NB4 (cell line): ENCODE measurements around the gene DSTN.

ENCODE experiments used
- MYC ChIP-seq: IDR thresholded peaks from 2 replicates; pipeline ENCODE4 v1.6.1; 2011; ENCODE audit warnings: low read depth, low read length
- POLR2A ChIP-seq: IDR thresholded peaks from 2 replicates; pipeline ENCODE4 v1.6.1; 2011; ENCODE audit warnings: mild to moderate bottlenecking; ENCODE audit not compliant: insufficient read length; ENCODE audit errors: extremely low read depth
- TF ChIP-seq, protein P1 (sequence below): IDR thresholded peaks from one replicate; pipeline ENCODE4 v1.5.1; 2012; ENCODE audit warnings: low read depth, low read length

DNA sequence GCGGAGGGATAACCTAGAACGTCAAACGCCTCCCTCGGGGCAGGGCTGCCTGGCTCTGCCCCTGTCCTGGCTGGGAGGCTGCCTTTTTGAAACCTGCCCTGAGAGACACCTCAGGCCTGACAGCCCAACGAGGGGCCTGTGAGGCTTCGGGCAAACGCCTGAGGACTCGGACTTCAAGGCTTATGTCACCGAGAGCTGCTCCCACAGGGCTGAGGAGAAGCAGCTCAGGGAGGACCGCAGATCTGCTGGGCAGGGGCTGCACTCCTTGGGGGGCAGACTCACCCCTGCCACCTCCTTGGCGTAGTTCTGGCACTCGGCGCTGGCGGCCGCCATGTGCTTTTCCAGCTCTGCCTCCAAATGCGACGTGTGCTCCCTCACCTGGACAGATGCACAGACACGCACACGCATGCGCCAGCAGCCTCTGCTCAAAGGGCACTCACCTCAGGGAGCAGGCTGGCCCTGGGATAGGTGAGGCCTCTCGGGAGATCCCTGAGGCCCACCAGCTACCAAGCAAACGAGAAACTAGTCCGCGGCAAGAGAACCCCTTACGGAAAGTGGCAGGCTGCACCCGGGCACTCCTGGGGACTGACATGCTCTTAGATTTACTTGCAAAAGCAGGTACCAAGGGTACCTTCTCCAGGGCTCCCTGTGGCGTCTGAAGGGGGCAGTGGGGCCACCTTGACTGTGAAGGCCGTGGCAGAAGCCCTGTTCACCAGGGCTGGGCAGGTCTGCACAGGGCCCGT, 49.6 kb downstream of the DSTN start:
- TF ChIP-seq, protein P1, sequence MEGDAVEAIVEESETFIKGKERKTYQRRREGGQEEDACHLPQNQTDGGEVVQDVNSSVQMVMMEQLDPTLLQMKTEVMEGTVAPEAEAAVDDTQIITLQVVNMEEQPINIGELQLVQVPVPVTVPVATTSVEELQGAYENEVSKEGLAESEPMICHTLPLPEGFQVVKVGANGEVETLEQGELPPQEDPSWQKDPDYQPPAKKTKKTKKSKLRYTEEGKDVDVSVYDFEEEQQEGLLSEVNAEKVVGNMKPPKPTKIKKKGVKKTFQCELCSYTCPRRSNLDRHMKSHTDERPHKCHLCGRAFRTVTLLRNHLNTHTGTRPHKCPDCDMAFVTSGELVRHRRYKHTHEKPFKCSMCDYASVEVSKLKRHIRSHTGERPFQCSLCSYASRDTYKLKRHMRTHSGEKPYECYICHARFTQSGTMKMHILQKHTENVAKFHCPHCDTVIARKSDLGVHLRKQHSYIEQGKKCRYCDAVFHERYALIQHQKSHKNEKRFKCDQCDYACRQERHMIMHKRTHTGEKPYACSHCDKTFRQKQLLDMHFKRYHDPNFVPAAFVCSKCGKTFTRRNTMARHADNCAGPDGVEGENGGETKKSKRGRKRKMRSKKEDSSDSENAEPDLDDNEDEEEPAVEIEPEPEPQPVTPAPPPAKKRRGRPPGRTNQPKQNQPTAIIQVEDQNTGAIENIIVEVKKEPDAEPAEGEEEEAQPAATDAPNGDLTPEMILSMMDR: no peak
- TF ChIP-seq POLR2A (no peak), MYC (no peak)
